GF-D8 (cell line): ENCODE data around the gene PANK1.

ENCODE experiments used
- DNase-seq: peaks from one replicate; lab custom pipeline; 2025; lab: John Stamatoyannopoulos, UW

Gene PANK1

DNA sequence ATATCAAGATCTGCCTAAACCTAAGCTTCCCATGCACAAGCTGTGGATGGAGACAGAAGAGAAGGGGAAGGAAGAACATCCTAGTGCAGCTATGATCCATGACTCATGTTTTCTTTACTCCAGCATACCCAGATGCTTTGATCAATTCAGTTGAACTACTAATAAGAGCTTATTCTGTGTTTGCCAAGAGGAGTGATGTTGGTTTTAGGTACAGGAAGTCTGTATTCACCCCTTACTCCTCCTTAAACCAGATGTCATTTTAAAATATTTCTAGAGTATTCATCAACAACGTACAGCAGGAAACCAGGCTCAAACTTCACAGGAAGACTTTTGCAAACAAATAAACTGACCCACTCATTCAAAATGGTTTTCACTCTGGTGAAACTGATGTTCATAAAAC is 29.2 kb downstream of the PANK1 start:
- DNase-seq = no peak

DNA sequence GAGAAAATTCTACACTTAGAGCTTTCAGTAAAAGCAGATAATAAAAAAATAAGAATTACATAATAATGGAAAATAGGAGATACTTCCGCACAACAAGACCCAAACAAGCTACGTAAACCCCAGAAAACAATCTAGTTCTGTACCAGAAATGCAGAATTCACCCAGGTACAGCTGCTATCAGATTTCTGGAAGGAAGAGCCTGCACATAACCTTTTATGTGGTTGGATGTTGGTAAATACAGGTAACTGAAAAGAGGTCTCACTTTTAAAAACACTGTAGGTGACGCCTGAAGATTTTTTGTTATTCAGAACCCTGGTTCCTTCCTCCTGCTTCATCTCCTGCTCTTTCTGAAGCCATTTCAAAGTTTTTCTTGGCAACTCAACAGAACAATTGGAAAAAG is 29.9 kb downstream of the PANK1 start:
- DNase-seq = no peak

DNA sequence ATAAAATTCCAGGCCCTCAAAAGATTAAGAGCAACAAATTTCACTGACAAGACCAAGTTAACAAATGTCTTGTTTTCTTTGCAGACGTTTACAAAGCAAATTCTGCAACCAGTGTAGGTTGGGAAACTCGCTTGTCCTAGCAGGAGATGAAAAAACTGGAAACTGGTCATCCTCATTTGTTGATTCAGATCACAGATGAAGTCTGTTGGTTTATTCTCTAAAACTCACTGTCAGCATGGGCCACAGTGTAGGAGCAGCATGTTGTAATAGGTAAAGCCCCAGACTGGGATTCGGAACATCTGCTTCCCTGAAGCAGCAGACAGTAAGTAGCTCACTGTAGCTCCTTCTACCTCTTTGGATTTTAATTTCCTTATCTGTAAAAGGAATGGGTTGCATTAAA is 31.5 kb downstream of the PANK1 start:
- DNase-seq = no peak

DNA sequence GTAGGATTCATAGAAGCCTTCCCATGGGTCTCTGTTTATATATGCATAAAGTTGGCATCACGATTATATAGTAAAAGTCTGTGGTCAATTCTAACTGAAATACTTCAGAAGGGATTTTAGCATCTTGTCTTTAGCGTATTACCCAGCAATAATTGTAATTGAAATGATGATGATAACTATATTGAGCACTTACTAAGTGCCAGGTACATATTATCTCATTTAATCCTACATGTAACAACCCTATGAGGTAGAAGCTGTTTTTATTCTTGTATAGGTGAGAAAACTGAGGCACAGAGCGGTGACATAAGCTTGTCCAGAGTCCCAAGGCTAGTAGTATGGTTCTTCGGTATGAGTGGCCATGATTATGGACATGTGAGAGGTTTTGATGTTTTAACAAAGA is 33.8 kb downstream of the PANK1 start:
- DNase-seq = no peak

- DNase-seq = no peak
Observed at GRCh38 chr10:89609833-89610346, 35.2 kb downstream of the PANK1 start.

DNA sequence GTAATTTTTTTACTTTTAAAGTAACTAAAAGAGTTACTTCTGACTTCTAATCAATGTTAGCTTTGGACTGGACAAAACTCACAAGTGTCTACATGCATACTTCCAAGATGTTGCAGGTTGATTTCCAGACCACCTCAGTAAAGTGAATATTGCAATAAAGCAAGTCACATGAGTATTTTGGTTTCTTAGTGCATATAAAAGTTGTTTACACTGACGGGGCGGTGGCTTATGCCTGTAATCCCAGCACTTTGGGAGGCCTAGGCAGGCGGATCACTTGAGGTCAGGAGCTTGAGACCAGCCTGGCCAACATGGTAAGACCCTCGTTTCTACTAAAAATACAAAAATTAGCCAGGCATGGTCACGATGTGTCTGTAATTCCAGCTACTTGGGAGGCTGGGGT is 40.8 kb downstream of the PANK1 start:
- no peak for DNase-seq

DNA sequence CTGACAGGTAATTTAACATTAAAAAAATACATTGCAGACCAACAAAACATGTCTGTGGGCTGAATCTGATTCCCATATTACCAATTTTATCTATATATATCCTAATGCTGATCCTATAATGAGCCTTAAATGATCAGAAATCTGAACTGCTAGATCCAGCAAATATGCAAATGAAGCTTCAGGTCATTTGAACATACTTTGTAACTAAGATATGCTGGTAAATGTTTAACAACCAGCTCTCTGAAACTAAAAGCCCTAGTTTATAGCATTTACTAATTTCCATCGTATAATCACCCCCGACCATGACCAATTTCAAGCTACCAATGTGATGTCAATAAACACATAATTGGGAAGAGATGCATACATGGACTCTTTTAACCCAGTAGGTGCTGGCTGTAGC is 42.1 kb downstream of the PANK1 start:
- no peak for DNase-seq

- no peak for DNase-seq
Observed at GRCh38 chr10:89601728-89602361, 43.2 kb downstream of the PANK1 start.

DNA sequence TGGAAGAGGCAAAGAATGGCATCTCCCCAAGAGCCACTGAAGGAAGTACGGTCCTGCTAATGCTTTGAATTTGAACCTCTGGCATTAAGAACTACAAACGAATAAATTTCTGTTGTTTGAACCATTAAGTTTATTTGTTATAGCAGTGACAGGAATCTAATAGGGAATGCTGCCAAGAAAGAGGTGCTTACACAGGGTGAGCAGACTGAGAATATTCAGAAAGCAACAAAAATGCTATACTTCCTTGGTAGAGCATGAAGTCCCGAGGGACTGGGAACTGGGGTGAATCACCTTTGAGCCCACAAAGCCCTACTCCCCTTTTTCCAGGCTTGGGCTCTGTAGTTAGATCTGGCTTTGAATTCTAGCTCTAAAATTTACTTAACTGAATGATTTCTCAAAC is 45.0 kb downstream of the PANK1 start:
- DNase-seq = no peak

- DNase-seq = no peak
Observed at GRCh38 chr10:89593043-89593442, 52.0 kb downstream of the PANK1 start.

DNA sequence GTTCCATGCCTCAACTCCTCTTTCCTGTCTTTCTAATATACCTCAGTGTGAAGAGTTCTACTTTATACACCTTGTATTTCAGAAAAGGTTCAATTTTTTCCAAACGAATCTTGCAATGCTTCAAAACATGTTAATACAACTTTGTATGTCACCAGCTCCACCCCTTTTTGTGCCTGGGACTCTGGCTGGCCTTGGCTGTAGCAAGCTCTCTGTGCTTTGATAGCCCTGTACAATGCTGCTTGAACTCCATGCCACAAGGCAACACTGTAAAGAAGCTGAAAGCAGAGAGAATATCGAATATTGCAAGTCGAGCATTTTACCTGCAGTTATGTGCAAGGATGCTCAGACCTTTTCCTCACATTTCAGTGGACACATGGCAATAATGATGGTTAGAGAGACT is 52.5 kb downstream of the PANK1 start:
- no peak for DNase-seq

DNA sequence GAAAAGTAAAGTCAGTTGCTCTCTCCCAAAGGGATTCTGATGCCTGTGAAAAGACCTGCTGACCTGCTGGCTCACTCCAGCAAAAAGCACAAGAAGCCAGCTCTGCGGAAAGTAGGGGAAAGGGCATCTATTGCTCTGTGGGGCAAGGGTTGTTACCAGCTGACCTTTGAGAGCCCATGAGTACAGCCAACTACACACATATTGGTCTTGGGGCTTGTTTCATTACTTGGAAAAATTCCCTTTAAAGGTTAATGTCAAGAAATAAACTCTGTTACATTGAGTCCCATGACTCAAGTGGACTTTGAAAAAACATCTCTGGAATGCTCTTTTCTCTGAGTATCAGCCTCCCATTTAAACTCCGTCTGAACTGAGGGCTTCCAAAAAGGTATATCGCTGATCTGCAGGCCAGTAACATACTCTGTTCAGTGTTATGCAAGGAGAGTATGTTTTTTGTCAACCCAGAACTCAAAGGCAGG is 53.2 kb downstream of the PANK1 start:
- no peak for DNase-seq

DNA sequence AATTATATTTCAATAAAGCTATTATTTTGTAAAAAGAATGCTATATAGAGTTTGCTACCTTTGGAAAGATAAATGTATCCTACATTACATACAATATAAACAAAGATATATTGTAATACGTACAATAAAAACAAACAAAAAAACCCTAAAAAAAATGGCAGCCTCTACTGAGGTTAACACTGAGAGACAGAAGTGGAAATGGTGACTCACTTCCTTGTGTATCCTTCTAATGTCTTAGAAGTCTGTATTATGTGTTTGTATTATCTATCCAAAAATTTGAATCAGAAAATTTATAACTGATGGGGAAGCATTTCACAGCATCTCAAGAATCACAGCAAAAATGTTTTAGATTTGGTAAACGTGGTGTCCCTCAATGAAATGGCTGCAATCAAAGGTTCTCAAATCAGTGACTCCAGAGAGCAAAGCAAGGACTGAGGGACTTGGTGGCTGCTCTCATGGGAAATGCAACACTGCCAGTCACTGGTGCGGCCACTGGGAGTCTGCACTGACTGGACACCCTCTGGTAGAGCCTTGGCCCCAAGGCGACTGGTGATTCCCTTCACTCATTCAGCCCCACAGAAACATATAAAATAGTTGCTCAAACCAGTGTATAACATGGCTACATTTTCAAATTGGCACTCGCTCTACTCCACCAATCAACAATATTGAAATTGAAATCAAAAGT is 53.8 kb downstream of the PANK1 start:
- no peak for DNase-seq

DNA sequence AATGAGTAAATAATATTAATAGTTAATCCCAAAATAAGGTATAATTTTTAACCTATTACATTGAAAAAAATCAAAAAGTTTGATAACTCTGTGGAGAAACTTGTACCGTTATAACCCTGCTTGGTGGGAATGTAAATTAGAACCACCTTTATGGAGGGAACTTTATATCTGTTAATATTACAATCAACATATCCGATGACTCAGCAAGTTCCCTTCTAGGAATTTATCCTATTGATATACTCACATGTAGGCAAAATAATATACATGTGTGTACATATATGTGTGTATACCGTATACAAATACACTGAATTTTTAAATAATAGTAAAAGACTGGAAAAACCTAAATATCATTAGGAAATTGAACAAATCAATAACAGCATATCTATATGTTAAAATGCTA is 54.7 kb downstream of the PANK1 start:
- no peak for DNase-seq

GRCh38 chr10:89589101-89589720 is 55.8 kb downstream of the PANK1 start:
- DNase-seq = no peak

- DNase-seq = no peak
Observed at GRCh38 chr10:89588671-89589070, 56.4 kb downstream of the PANK1 start.

- no peak for DNase-seq
Observed at GRCh38 chr10:89582022-89582421, 63.0 kb downstream of the PANK1 start.

DNA sequence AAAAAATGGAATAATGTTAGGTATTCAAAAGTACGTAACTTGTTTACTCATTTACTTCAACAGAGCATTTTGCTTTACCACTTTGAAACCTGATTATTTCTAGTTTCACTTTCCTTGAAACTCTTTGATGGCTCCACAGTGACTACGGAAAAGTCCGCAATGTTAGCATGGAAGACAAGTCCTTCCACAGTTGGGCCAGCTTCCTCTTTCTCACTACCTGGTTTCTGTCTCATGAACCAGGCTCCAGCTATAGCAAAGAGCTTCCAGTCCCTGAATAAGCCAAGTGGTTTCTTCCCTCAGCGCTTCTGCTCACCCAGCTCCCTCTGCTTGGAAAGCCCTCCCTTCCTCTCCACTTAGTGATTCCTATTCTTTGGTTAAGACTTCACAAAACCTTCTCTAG is 64.8 kb downstream of the PANK1 start:
- DNase-seq = no peak

DNA sequence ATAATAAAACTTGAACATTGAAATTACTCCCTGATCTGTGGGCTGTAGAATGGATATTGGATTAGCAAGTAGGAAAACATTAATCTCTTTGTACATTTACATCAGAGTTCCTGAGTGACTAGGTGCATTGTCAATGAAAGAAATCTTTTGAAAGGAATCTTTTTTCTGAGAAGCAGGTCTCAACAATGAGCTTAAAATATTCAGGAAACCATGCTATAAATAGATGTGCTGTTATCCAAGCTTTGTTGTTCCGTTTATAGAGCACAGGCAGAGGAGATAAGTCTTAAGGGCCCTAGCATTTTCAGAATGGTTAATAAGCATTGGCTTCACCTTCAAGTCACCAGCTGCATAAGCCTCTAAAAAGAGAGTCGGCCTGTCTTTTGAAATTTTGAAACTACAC is 68.3 kb downstream of the PANK1 start:
- no peak for DNase-seq

DNA sequence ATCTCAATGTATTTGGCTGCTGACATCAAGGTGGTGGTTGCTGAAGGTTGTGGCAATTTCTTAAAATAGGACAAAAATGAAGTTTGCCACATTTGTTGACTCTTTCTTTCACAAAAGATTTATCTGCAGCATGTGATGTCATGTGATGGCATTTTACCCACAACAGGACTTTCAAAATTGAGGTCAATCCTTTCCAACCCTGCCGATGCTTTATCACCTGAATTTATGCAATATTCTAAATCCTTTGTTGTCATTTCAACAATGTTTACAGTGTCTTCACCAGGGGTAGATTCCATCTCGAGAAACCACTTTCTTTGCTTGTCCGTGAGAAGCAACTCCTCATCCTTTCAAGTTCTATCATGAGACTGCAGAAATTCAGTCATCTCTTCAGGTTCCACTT is 69.0 kb downstream of the PANK1 start:
- DNase-seq = no peak

DNA sequence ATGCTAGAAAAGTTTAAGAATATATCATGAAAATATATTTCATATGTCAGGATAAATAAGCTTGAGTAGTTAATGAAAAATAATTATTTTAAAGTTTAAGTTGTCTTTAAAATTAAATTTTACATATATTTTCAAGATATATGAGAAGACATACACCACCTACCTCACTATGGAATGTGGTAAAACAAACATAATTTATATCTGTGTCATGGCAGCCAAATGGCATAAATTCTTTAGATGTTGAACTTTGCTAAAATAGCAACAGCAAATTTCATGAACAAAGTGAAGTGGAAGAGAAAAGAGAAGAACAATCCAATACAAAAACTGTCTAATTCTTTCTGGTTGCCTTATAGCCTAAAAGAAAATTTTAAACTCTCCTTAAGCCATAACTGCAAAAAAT is 70.0 kb downstream of the PANK1 start:
- DNase-seq = no peak

GRCh38 chr10:89574368-89574767 is 70.7 kb downstream of the PANK1 start:
- no peak for DNase-seq

GRCh38 chr10:89567576-89568245 is 77.3 kb downstream of the PANK1 start:
- DNase-seq = no peak
